H9 (cell line): Measurements from ENCODE around the gene MRPL2. TPM values are rescaled to one million over a fixed set of nuclear protein-coding genes. Genes with fewer than 3 reads are reported as not detected.
A peak's percentile ranks its signal among the peaks of the same experiment; 100 is the strongest.

ENCODE experiments used
- DNase-seq: peaks from one replicate; pipeline ENCODE4 v3.0.0-alpha.2; 2017
- H2AFZ ChIP-seq: one replicate; pipeline ENCODE4 v1.6.1; 2013; ENCODE audit warnings: mild to moderate bottlenecking, low read length, control low read depth, moderate library complexity
- H2AK5ac ChIP-seq: 2 replicates; pipeline ENCODE4 v1.6.1; 2013; ENCODE audit warnings: low read length, control low read depth, mixed read lengths; ENCODE audit not compliant: insufficient read length
- H2BK120ac ChIP-seq: one replicate; pipeline ENCODE4 v1.6.1; 2013; ENCODE audit warnings: low read depth, mild to moderate bottlenecking, low read length, control low read depth, inconsistent platforms; ENCODE audit not compliant: poor library complexity, severe bottlenecking
- H2BK12ac ChIP-seq: 2 replicates; pipeline ENCODE4 v1.6.1; 2013; ENCODE audit warnings: low read length, control low read depth, mixed read lengths, low read depth; ENCODE audit not compliant: insufficient read length
- H2BK15ac ChIP-seq: 2 replicates; pipeline ENCODE4 v1.6.1; 2013; ENCODE audit warnings: low read depth, low read length, control low read depth
- H2BK20ac ChIP-seq: one replicate; pipeline ENCODE4 v1.6.1; 2013; ENCODE audit warnings: low read depth, mild to moderate bottlenecking, low read length, control low read depth, inconsistent platforms; ENCODE audit not compliant: poor library complexity, severe bottlenecking
- H2BK5ac ChIP-seq: 2 replicates; pipeline ENCODE4 v1.6.1; 2013; ENCODE audit warnings: low read length, control low read depth, mixed read lengths; ENCODE audit not compliant: insufficient read length
- H3K14ac ChIP-seq: 2 replicates; pipeline ENCODE4 v1.6.1; 2013; ENCODE audit warnings: low read length, control low read depth; ENCODE audit not compliant: insufficient read depth
- H3K18ac ChIP-seq: 2 replicates; pipeline ENCODE4 v1.6.1; 2013; ENCODE audit warnings: low read depth, mild to moderate bottlenecking, mixed read lengths, low read length, control low read depth; ENCODE audit not compliant: insufficient read length
- H3K23ac ChIP-seq: 2 replicates; pipeline ENCODE4 v1.6.1; 2013; ENCODE audit warnings: low read length, control low read depth, mixed read lengths, low read depth; ENCODE audit not compliant: insufficient read length
- H3K23me2 ChIP-seq: 2 replicates; pipeline ENCODE4 v1.6.1; 2013; ENCODE audit warnings: low read depth, mild to moderate bottlenecking, mixed read lengths, low read length, control low read depth; ENCODE audit not compliant: insufficient read length, poor library complexity, severe bottlenecking
- H3K27ac ChIP-seq: 2 replicates; pipeline ENCODE4 v1.5.1; 2013; ENCODE audit warnings: low read length, control low read depth, mixed read lengths, low read depth; ENCODE audit not compliant: insufficient read length
- H3K27me3 ChIP-seq: 2 replicates; pipeline ENCODE4 v1.6.1; 2013; ENCODE audit warnings: low read length, control low read depth, inconsistent platforms; ENCODE audit not compliant: insufficient read depth
- H3K4ac ChIP-seq: 2 replicates; pipeline ENCODE4 v1.6.1; 2013; ENCODE audit warnings: low read depth, mild to moderate bottlenecking, control low read depth, inconsistent platforms, low read length, moderate library complexity
- H3K4me1 ChIP-seq: 2 replicates; pipeline ENCODE4 v1.6.1; 2013; ENCODE audit warnings: low read length, control low read depth, inconsistent platforms; ENCODE audit not compliant: insufficient read depth
- H3K4me2 ChIP-seq: 2 replicates; pipeline ENCODE4 v1.6.1; 2013; ENCODE audit warnings: low read length, control low read depth, mixed read lengths; ENCODE audit not compliant: insufficient read length, insufficient read depth
- H3K56ac ChIP-seq: 2 replicates; pipeline ENCODE4 v1.6.1; 2013; ENCODE audit warnings: low read depth, mild to moderate bottlenecking, mixed read lengths, low read length, control low read depth; ENCODE audit not compliant: insufficient read length
- H3K79me1 ChIP-seq: 2 replicates; pipeline ENCODE4 v1.6.1; 2013; ENCODE audit warnings: low read depth, mild to moderate bottlenecking, moderate library complexity, low read length, control low read depth, inconsistent platforms; ENCODE audit not compliant: insufficient read depth, poor library complexity, severe bottlenecking
- H3K79me2 ChIP-seq: 2 replicates; pipeline ENCODE4 v1.6.1; 2013; ENCODE audit warnings: low read length, control low read depth, inconsistent platforms; ENCODE audit not compliant: insufficient read depth
- H3K9ac ChIP-seq: 2 replicates; pipeline ENCODE4 v1.6.1; 2013; ENCODE audit warnings: low read length, control low read depth, mixed read lengths; ENCODE audit not compliant: insufficient read length; ENCODE audit errors: extremely low read depth
- H3K9me3 ChIP-seq: one replicate; pipeline ENCODE4 v1.6.1; 2013; ENCODE audit warnings: low read depth, low read length, inconsistent platforms; ENCODE audit not compliant: control insufficient read depth
- H3T11ph ChIP-seq: one replicate; pipeline ENCODE4 v1.6.1; 2013; ENCODE audit warnings: mild to moderate bottlenecking, low read length, control low read depth, inconsistent platforms
- H4K20me1 ChIP-seq: one replicate; pipeline ENCODE4 v1.6.1; 2013; ENCODE audit not compliant: control insufficient read depth, insufficient read length, insufficient read depth
- H4K5ac ChIP-seq: 2 replicates; pipeline ENCODE4 v1.6.1; 2013; ENCODE audit warnings: low read depth, mild to moderate bottlenecking, mixed read lengths, low read length, control low read depth; ENCODE audit not compliant: insufficient read length
- H4K8ac ChIP-seq: replicated peaks from 2 replicates; pipeline ENCODE4 v1.6.1; 2013; ENCODE audit warnings: low read length, control low read depth, mixed read lengths, low read depth; ENCODE audit not compliant: insufficient read length
- H4K91ac ChIP-seq: 2 replicates; pipeline ENCODE4 v1.6.1; 2013; ENCODE audit warnings: low read depth, mild to moderate bottlenecking, moderate library complexity, mixed read lengths, low read length, control low read depth; ENCODE audit not compliant: insufficient read length
- H3K27ac Mint-ChIP-seq, 3 experiments: 2 replicates in 2 of 3; 3 replicates in 1 of 3; pipeline ENCODE4 v1.8.0; 2020 to 2021; ENCODE audit warnings: mixed read lengths in 3 of 3, mild to moderate bottlenecking in 1 of 3, moderate library complexity in 1 of 3
- H3K27me3 Mint-ChIP-seq: 2 replicates; pipeline ENCODE4 v1.8.0; 2021; ENCODE audit warnings: low read depth, mild to moderate bottlenecking, moderate library complexity, mixed read lengths
- H3K36me3 Mint-ChIP-seq, 3 experiments: 2 replicates in 2 of 3; 3 replicates in 1 of 3; pipeline ENCODE4 v1.8.0; 2020 to 2021; ENCODE audit warnings: low read depth in 3 of 3, mixed read lengths in 3 of 3; ENCODE audit not compliant: insufficient read depth in 1 of 3
- H3K4me1 Mint-ChIP-seq, 2 experiments: 2 replicates each; pipeline ENCODE4 v1.8.0; 2020; ENCODE audit warnings: mixed read lengths in 2 of 2
- H3K4me3 Mint-ChIP-seq, 2 experiments: 2 replicates in 1 of 2; 3 replicates in 1 of 2; pipeline ENCODE4 v1.8.0; 2020 to 2021; ENCODE audit warnings: mild to moderate bottlenecking in 2 of 2, mixed read lengths in 2 of 2, moderate library complexity in 1 of 2
- H3K9me3 Mint-ChIP-seq, 2 experiments: 2 replicates in 1 of 2; 3 replicates in 1 of 2; pipeline ENCODE4 v1.8.0; 2020; ENCODE audit warnings: mild to moderate bottlenecking in 2 of 2, mixed read lengths in 2 of 2, moderate library complexity in 1 of 2
- WGBS: extraction: QIAGEN DNeasy Blood & Tissue Kit; methylation state at CpG from one replicate; pipeline ENCODE4 v1.1.7; 2013; ENCODE audit warnings: missing lambda C conversion rate, low lambda C conversion rate, mixed read lengths; ENCODE audit not compliant: insufficient read length; ENCODE audit errors: extremely low coverage; 5-methylcytosine and 5-hydroxymethylcytosine counted together
- total RNA-seq: library from RNA; stranded (reverse); gene quantifications from 2 replicates; pipeline ENCODE4 v1.2.1, GENCODE V29; 2021
- TF ChIP-seq, protein P1 (sequence below): fragments of 200-600 bp; sonication (generic); conservative IDR thresholded peaks from 3 replicates; pipeline ENCODE4 v1.8.0; 2021; ENCODE audit warnings: antibody characterized with exemption, mild to moderate bottlenecking

The MRPL2 gene
- total RNA-seq, 1 experiment from 2014 or later, result 74.4 TPM

DNA sequence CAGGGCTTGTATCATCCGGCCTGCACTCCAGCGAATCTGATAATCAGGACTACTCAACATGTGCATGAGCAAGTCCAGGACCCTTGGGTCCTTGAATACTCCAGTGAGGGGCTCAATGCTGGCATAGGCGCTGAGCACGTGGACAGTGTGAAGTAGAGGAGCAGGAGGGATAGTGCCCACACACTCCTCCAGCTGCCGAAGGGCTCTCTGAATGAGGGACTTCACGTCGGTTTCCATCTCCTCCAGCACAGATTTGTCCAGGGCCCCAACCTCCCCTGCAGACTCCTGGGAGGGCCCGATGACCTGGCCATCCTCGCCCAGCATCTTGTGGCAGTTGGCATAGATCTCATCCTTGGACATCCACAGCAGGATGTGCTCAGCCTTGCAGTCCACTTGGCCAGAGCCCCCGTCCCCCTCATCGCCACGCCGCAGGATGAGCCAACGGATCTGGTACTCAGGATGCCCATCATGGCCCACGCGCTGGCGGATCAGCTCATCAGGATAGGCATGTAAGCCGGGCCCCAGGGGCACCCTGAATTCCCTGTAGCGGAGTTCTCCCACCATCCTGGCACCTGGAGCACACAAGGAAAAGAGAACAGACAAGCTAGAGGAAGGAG, 6.9 kb downstream of the MRPL2 start:
- Histone ChIP-seq H3K23me2 (peaks cover 7% of the 10 kb centered on the region), H2AFZ (no peak overlapping the region), H3K27me3 (no peaks in the 10 kb centered on the region), H3K18ac (no peak overlapping the region), H4K5ac (no peak overlapping the region), H3K9me3 (no peaks in the 10 kb centered on the region), H3T11ph (no peak overlapping the region), H3K56ac (no peak overlapping the region), H3K23ac (no peak overlapping the region), H2BK12ac (no peak overlapping the region), H3K4me2 (peak overlapping the region; percentile 52), H3K14ac (no peak overlapping the region; the same call in 1 of the 2 replicates), H3K27ac (no peak overlapping the region), H3K79me1 (no peaks in the 10 kb centered on the region), H3K79me2 (no peaks in the 10 kb centered on the region), H4K91ac (no peak overlapping the region), H2BK15ac (no peak overlapping the region), H2BK20ac (no peak overlapping the region), H4K8ac (no peak overlapping the region), H2BK120ac (no peak overlapping the region), H3K4me1 (no peaks in the 10 kb centered on the region), H2AK5ac (no peak overlapping the region), H2BK5ac (no peak overlapping the region), H3K9ac (no peak overlapping the region), H3K4ac (no peak overlapping the region), H4K20me1 (no peaks in the 10 kb centered on the region)
- Mint-ChIP-seq H3K27me3 (no peaks in the 10 kb centered on the region; the same call in 1 of the 2 replicates), H3K9me3 (peaks cover 0 to 3% of the 10 kb centered on the region in 2 experiments; a peak in 1 of 5 replicates), H3K4me3 (peak overlapping the region; percentile 94), H3K27ac (peak overlapping the region; percentile 88 to 98 (median 92); a peak in 4 of 7 replicates), H3K4me1 (peaks cover 23 to 25% of the 10 kb centered on the region in 2 experiments), H3K36me3 (peaks cover 27 to 59% (median 56%) of the 10 kb centered on the region in 3 experiments)
- TF ChIP-seq, protein P1, sequence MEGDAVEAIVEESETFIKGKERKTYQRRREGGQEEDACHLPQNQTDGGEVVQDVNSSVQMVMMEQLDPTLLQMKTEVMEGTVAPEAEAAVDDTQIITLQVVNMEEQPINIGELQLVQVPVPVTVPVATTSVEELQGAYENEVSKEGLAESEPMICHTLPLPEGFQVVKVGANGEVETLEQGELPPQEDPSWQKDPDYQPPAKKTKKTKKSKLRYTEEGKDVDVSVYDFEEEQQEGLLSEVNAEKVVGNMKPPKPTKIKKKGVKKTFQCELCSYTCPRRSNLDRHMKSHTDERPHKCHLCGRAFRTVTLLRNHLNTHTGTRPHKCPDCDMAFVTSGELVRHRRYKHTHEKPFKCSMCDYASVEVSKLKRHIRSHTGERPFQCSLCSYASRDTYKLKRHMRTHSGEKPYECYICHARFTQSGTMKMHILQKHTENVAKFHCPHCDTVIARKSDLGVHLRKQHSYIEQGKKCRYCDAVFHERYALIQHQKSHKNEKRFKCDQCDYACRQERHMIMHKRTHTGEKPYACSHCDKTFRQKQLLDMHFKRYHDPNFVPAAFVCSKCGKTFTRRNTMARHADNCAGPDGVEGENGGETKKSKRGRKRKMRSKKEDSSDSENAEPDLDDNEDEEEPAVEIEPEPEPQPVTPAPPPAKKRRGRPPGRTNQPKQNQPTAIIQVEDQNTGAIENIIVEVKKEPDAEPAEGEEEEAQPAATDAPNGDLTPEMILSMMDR, result no peak
- DNase-seq, result peak; percentile 21
- WGBS, result no CpG with 5 or more reads among the region's 19 CpGs
